ENCODE results near the gene P2RY14.

Gene P2RY14

GRCh38 chr3:151213151-151213550, 65.2 kb downstream of the P2RY14 start:
- DNase-seq: no peak

- no peak for DNase-seq
Observed at GRCh38 chr3:151210676-151211381, 67.5 kb downstream of the P2RY14 start.

- no peak for DNase-seq
Observed at GRCh38 chr3:151209654-151210053, 68.7 kb downstream of the P2RY14 start.

DNA sequence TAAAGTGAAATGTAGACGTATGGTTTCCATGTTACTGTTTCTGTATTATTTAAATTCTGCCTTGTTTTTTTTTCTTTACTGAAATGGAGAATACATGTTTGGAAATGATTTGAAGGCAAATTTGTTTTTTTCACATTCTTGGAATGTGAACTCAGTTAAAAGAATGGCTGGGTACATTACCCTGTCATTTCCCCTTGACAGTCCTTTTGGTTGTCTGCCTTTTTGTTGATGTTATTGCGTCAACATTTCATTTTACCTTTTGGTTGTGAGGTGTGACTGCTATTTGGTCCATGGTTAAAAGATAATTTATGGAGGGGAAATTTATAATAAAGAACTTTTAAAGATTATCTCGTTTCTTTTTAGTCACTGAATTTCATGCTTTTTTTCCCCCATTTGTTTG, 72.1 kb downstream of the P2RY14 start:
- DNase-seq: no peak

GRCh38 chr3:151205482-151205881, 72.9 kb downstream of the P2RY14 start:
- DNase-seq: no peak

DNA sequence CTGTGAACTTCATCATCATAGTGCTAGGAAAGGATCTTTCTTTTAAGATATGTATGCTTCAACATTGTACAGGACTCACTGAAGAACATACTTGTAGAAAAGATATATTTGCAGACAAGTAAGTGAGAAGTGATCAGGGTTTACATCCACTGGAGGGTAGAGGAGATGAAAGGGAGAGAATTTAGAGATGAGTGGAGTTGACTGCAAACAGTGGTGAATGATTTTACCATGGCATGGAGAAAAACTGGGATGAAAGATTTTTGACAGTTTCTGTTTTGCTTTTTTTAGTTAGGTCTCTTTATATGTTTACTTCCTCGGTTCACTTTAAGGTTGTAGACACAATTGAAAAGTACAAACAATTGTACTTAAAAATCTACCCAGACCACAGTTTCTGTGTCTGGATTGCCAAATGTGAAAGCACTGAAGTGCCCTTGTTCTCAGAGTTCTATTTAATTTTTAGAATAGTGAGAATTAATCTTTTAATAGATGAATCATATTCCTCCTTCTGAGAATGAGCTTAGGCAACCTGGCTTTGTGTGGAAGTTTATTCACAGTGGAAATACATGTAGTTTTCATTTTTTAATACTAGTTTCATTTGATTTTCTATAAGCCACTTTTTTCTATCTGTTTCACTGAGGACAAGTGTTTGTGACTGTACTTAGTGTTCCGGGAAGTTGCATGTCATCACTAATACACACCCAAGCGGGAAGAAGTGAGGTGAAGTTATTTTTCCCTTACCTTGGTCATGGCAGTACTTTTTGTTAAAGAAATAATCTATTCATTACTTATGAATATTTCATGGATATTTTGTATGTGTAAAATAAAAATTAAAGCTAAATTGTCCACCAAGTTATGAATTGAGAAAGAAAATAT, 73.6 kb downstream of the P2RY14 start:
- no peak for DNase-seq

DNA sequence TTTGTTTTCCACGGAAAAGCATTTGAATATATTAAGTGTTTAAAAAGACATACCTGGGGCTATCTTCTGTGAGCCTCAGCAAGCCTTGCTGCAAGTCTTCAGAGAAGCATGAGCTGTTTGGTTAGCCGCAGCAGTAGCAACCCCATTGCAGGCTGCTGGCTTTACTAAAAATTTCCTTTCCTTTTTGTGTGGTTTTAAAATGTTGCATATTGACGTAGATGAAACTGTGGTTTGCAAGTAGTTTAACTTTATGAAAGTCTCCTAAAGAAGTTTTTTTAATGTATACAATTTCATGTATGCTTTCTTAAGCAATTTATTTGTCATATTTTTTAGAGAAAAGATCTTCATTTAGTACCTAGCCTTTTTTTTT, 75.3 kb downstream of the P2RY14 start, which contains the start of gene GPR171:
TSS of gene GPR171 (minus strand) at position 166 of the 370 bp plus-strand sequence. CDS start 3,830 bp downstream, outside the sequence.
- no peak for DNase-seq

GRCh38 chr3:151201051-151201730, 77.2 kb downstream of the P2RY14 start:
- no peak for DNase-seq

DNA sequence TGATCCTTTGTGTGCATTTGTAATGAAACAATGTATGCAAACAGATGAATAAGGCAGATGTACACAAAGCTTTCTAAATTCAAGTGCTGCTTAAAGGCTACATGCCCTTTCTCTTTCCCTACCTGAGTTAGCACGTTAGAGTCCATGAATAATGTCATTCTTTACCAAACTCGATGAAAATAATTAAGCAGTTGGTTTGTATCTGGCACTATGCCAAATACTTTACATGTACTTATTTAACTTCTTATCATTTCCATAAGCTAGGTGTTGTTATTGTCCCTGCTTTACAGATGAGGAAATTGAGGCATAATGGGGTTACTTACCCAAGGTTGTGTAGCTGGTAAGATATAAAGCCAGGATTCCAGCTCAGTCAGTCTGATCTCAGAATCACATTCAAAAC, 77.8 kb downstream of the P2RY14 start:
- DNase-seq: no peak

- no peak for DNase-seq
Observed at GRCh38 chr3:151199554-151200438, 78.5 kb downstream of the P2RY14 start.

- DNase-seq: no peak
Observed at GRCh38 chr3:151198849-151199248, 79.5 kb downstream of the P2RY14 start.

GRCh38 chr3:151197981-151198767, 80.2 kb downstream of the P2RY14 start:
- peak; percentile 83 for DNase-seq

GRCh38 chr3:151197228-151197627, 81.1 kb downstream of the P2RY14 start:
- DNase-seq: no peak

GRCh38 chr3:151196434-151196833, 81.9 kb downstream of the P2RY14 start:
- DNase-seq: no peak

GRCh38 chr3:151195826-151196225, 82.5 kb downstream of the P2RY14 start:
- no peak for DNase-seq

- no peak for DNase-seq
Observed at GRCh38 chr3:151192545-151192944, 85.8 kb downstream of the P2RY14 start.

DNA sequence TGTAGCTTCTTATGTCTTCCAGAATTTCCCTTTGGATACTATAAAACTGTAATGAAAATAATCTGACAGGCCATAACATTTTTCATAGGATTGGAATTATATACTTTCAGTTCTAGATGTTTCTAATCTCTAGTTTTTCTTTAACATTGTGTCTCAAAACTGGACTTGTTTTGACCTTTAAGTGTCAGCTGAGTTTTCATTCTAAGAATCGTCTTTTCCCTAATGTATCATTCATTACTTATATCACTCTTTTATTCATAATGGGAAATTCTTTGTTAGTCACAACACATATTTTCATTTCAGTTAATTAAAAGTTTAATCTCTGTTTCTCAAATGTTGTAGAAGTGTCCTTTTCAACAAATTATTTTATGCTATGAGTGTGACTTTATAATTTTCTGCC, 87.2 kb downstream of the P2RY14 start:
- DNase-seq: no peak

GRCh38 chr3:151183265-151183671, 95.1 kb downstream of the P2RY14 start:
- no peak for DNase-seq

GRCh38 chr3:151182349-151183079, 95.8 kb downstream of the P2RY14 start:
- no peak for DNase-seq

DNA sequence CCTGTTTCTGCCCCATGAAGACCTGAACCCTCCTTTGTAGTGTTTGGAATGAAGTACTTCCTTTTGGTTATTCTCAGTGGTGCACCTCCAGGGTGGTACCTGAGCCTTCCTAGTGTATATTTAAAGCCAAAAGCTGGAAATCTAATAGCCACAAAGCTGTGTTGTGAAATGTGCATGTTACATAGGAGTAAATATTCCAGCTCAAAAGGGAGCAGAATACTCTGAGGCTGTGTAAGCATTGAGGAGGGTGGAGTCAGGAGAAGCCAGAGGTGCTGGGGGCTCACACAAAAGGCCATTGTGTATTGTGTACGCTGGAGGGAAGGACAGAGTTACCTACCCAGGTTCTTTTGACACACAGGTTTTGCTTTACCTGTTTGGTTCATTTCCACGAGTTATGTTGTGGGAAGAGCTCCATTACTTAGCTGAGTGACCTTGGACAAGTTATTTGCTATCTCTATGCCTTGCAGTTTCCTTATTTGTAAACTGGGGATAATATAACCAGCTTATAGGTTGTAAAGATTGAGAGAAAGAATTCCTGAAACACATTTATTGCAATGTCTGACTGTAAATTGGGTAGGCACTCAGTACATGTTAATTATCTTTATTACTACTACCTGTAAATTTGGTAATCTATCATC, 100.0 kb downstream of the P2RY14 start:
- no peak for DNase-seq
